ENCODE measurements around the gene NFE2L1. TPM values are rescaled to one million over a fixed set of nuclear protein-coding genes. Genes with fewer than 3 reads are reported as not detected.

The NFE2L1 gene
- total and polyA plus RNA-seq, 9 of the 15 experiments (the other 6 are each of a cell fraction or from before 2014, with no cell fraction given) = 2.0 to 68.6 (median 39.7) TPM

DNA sequence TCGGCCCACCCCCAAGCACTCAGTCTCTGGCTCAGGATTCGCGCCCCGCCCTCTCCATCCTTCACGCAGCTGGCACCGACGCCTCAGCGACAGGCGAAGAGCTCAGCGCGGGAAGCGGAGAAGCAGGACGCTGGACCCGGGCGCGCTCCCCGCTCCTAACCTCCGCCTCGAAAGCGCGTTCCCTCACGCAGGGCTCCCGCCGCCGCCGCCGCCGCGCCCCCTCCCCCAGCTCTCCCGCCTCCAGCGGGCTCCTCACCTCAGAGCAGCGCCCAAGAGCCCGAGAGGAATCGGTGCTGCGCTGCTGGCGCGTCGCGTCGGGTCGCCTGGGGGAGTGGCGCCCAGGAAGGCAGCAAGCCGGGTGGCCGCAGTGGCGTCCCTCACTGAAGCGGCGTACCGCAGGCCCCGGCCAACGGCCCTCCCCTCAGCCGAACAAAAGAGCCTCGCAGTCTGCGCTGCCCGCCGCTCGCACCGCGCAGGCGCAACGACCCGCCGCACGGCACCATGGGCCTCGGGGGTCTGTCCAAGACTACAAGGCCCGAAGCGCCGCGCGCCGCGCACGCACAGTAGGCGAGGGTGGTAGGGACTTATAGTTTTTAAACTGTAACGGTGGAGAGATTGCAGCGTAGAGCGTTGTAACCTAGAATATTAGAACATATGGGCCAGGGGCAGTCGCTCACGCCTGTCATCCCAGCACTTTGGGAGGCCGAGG, 53.0 kb downstream of the NFE2L1 start, which contains the start of gene CBX1 (continued):
- TF ChIP-seq, protein P1, sequence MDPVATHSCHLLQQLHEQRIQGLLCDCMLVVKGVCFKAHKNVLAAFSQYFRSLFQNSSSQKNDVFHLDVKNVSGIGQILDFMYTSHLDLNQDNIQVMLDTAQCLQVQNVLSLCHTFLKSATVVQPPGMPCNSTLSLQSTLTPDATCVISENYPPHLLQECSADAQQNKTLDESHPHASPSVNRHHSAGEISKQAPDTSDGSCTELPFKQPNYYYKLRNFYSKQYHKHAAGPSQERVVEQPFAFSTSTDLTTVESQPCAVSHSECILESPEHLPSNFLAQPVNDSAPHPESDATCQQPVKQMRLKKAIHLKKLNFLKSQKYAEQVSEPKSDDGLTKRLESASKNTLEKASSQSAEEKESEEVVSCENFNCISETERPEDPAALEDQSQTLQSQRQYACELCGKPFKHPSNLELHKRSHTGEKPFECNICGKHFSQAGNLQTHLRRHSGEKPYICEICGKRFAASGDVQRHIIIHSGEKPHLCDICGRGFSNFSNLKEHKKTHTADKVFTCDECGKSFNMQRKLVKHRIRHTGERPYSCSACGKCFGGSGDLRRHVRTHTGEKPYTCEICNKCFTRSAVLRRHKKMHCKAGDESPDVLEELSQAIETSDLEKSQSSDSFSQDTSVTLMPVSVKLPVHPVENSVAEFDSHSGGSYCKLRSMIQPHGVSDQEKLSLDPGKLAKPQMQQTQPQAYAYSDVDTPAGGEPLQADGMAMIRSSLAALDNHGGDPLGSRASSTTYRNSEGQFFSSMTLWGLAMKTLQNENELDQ (CRISPR knock-in tag; IDR thresholded peaks at IDR 0.05; ENCODE audit: borderline replicate concordance) = 0 out of 2 replicates have a peak, but pooled peaks have one; percentile 42
- TF ChIP-seq BRF1 (IDR thresholded peaks at IDR 0.05; ENCODE audit: borderline replicate concordance, extremely low read depth, insufficient read length) (no peak), PTBP1 (IDR thresholded peaks at IDR 0.05; ENCODE audit: low read depth, low read length) (no peak), KHSRP (IDR thresholded peaks at IDR 0.05) (no peak), ZNF347 (CRISPR knock-in tag; IDR thresholded peaks at IDR 0.05; ENCODE audit: low read depth) (no peak), NCOR1 (IDR thresholded peaks at IDR 0.05) (no peak), TAF7 (tag; IDR thresholded peaks at IDR 0.05) (no peak), PURB (CRISPR knock-in tag; IDR thresholded peaks at IDR 0.05; ENCODE audit: low read depth) (no peak), GATAD2B (IDR thresholded peaks at IDR 0.05; ENCODE audit: borderline replicate concordance) (no peak), HNRNPLL (IDR thresholded peaks at IDR 0.05; ENCODE audit: low read depth, low read length, poor library complexity, severe bottlenecking) (peak; percentile 97), PHTF2 (CRISPR knock-in tag; IDR thresholded peaks at IDR 0.05) (no peak), EP400 (IDR thresholded peaks at IDR 0.05) (peak; percentile 68), FOXK1 (CRISPR knock-in tag; IDR thresholded peaks at IDR 0.05; ENCODE audit: borderline replicate concordance) (no peak), ZNF197 (CRISPR knock-in tag; IDR thresholded peaks at IDR 0.05; ENCODE audit: low read depth) (no peak), BCL6 (CRISPR knock-in tag; IDR thresholded peaks at IDR 0.05) (no peak), PHB (CRISPR knock-in tag; IDR thresholded peaks at IDR 0.05) (no peak)
- TF ChIP-seq, protein P2, sequence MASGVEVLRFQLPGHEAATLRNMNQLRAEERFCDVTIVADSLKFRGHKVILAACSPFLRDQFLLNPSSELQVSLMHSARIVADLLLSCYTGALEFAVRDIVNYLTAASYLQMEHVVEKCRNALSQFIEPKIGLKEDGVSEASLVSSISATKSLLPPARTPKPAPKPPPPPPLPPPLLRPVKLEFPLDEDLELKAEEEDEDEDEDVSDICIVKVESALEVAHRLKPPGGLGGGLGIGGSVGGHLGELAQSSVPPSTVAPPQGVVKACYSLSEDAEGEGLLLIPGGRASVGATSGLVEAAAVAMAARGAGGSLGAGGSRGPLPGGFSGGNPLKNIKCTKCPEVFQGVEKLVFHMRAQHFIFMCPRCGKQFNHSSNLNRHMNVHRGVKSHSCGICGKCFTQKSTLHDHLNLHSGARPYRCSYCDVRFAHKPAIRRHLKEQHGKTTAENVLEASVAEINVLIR (CRISPR knock-in tag; IDR thresholded peaks at IDR 0.05) = no peak
- TF ChIP-seq, protein P3, sequence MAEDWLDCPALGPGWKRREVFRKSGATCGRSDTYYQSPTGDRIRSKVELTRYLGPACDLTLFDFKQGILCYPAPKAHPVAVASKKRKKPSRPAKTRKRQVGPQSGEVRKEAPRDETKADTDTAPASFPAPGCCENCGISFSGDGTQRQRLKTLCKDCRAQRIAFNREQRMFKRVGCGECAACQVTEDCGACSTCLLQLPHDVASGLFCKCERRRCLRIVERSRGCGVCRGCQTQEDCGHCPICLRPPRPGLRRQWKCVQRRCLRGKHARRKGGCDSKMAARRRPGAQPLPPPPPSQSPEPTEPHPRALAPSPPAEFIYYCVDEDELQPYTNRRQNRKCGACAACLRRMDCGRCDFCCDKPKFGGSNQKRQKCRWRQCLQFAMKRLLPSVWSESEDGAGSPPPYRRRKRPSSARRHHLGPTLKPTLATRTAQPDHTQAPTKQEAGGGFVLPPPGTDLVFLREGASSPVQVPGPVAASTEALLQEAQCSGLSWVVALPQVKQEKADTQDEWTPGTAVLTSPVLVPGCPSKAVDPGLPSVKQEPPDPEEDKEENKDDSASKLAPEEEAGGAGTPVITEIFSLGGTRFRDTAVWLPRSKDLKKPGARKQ (CRISPR knock-in tag; IDR thresholded peaks at IDR 0.05) = no peak
- TF ChIP-seq, protein P4, sequence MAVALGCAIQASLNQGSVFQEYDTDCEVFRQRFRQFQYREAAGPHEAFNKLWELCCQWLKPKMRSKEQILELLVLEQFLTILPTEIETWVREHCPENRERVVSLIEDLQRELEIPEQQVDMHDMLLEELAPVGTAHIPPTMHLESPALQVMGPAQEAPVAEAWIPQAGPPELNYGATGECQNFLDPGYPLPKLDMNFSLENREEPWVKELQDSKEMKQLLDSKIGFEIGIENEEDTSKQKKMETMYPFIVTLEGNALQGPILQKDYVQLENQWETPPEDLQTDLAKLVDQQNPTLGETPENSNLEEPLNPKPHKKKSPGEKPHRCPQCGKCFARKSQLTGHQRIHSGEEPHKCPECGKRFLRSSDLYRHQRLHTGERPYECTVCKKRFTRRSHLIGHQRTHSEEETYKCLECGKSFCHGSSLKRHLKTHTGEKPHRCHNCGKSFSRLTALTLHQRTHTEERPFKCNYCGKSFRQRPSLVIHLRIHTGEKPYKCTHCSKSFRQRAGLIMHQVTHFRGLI (CRISPR knock-in tag; IDR thresholded peaks at IDR 0.05) = no peak
- TF ChIP-seq, protein P5, sequence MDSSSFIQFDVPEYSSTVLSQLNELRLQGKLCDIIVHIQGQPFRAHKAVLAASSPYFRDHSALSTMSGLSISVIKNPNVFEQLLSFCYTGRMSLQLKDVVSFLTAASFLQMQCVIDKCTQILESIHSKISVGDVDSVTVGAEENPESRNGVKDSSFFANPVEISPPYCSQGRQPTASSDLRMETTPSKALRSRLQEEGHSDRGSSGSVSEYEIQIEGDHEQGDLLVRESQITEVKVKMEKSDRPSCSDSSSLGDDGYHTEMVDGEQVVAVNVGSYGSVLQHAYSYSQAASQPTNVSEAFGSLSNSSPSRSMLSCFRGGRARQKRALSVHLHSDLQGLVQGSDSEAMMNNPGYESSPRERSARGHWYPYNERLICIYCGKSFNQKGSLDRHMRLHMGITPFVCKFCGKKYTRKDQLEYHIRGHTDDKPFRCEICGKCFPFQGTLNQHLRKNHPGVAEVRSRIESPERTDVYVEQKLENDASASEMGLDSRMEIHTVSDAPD (CRISPR knock-in tag; IDR thresholded peaks at IDR 0.05) = no peak
